Natural killer cell treated with Interleukin-12 subunit alpha and Interleukin-12 subunit beta and Interleukin-15 and Interleukin-18, amount 100 ng/mL, for 72 hours (primary cell): Measurements from ENCODE around the gene CELF2. TPM values are rescaled to one million over a fixed set of nuclear protein-coding genes. Genes with fewer than 3 reads are reported as not detected.

Source experiments
- ATAC-seq, 2 donors: fragments of 150-1000 bp; cut with Tn5 transposase in 1 of 2; sonication (Bioruptor Pico), chemical (Tn5 transposase) in 1 of 2; 2 replicates each; pipeline ENCODE4 v1.10.0; 2021
- DNase-seq: peaks from one replicate; pipeline ENCODE4 v3.0.0; 2022; ENCODE audit warnings: low spot score
- H3K27ac Mint-ChIP-seq, 2 donors: 1 replicate in 1 of 2; 2 replicates in 1 of 2; pipeline ENCODE4 v1.8.0; 2022; ENCODE audit warnings: mixed read lengths in 2 of 2, mild to moderate bottlenecking in 1 of 2, moderate library complexity in 1 of 2
- H3K27me3 Mint-ChIP-seq, 2 donors: 1 replicate in 1 of 2; 2 replicates in 1 of 2; pipeline ENCODE4 v1.8.0; 2022; ENCODE audit warnings: mixed read lengths in 2 of 2
- H3K36me3 Mint-ChIP-seq: one replicate; pipeline ENCODE4 v1.8.0; 2022; ENCODE audit warnings: mixed read lengths
- H3K4me1 Mint-ChIP-seq, 2 donors: 1 replicate in 1 of 2; 2 replicates in 1 of 2; pipeline ENCODE4 v1.8.0; 2022; ENCODE audit warnings: low read depth in 2 of 2, mixed read lengths in 2 of 2, mild to moderate bottlenecking in 1 of 2
- H3K4me3 Mint-ChIP-seq: one replicate; pipeline ENCODE4 v1.8.0; 2022; ENCODE audit warnings: mixed read lengths
- H3K9me3 Mint-ChIP-seq: 2 replicates; pipeline ENCODE4 v1.8.0; 2022; ENCODE audit warnings: mixed read lengths
- total RNA-seq, 2 donors: library from RNA; stranded (reverse); gene quantifications; one replicate each; pipeline ENCODE4 v1.2.3, GENCODE V29; 2022

The CELF2 gene
- total RNA-seq, 2 donors from 2014 or later = 185 to 208 TPM

GRCh38 chr10:11206676-11207559 lies 189.2 kb downstream of the CELF2 start:
- H3K27me3 Mint-ChIP-seq = no peaks in the 10 kb centered on the region
- peaks cover 91 to 100% of the 10 kb centered on the region in 2 donors for H3K4me1 Mint-ChIP-seq
- DNase-seq (no peak), ATAC-seq (no peak)
- H3K9me3 Mint-ChIP-seq = no peaks in the 10 kb centered on the region
- peak overlapping the region; percentile 94 for H3K4me3 Mint-ChIP-seq
- peaks cover 57% of the 10 kb centered on the region for H3K36me3 Mint-ChIP-seq
- H3K27ac Mint-ChIP-seq = no peak overlapping the region

GRCh38 chr10:11207560-11207844 lies 189.8 kb downstream of the CELF2 start:
- Mint-ChIP-seq H3K36me3 (peaks cover 54% of the 10 kb centered on the region), H3K4me1 (peaks cover 91 to 100% of the 10 kb centered on the region in 2 donors), H3K27ac (no peak overlapping the region), H3K27me3 (no peaks in the 10 kb centered on the region), H3K9me3 (no peaks in the 10 kb centered on the region), H3K4me3 (peak overlapping the region; percentile 94)
- no peak for ATAC-seq
- DNase-seq = no peak

GRCh38 chr10:11208243-11208642 lies 190.6 kb downstream of the CELF2 start:
- DNase-seq (no peak), ATAC-seq (peak in 1 of 2 donors; percentile 30)
- H3K27me3 Mint-ChIP-seq = no peaks in the 10 kb centered on the region
- H3K27ac Mint-ChIP-seq = no peak overlapping the region
- H3K4me1 Mint-ChIP-seq = peaks cover 90 to 99% of the 10 kb centered on the region in 2 donors
- peaks cover 48% of the 10 kb centered on the region for H3K36me3 Mint-ChIP-seq
- H3K4me3 Mint-ChIP-seq = peak overlapping the region; percentile 94
- no peaks in the 10 kb centered on the region for H3K9me3 Mint-ChIP-seq

- Mint-ChIP-seq H3K27me3 (no peaks in the 10 kb centered on the region), H3K9me3 (no peaks in the 10 kb centered on the region), H3K36me3 (peaks cover 45% of the 10 kb centered on the region), H3K4me3 (peak overlapping the region; percentile 94), H3K4me1 (peaks cover 89 to 97% of the 10 kb centered on the region in 2 donors), H3K27ac (no peak overlapping the region)
- DNase-seq (peak; percentile 88), ATAC-seq (peak; percentile 60 to 82)
Observed at GRCh38 chr10:11208908-11209829, 191.5 kb downstream of the CELF2 start.

GRCh38 chr10:11209830-11210181 lies 192.1 kb downstream of the CELF2 start:
- no peak for DNase-seq

GRCh38 chr10:11210211-11210922 lies 192.7 kb downstream of the CELF2 start:
- Mint-ChIP-seq H3K36me3 (peaks cover 46% of the 10 kb centered on the region), H3K9me3 (no peaks in the 10 kb centered on the region), H3K27me3 (no peaks in the 10 kb centered on the region), H3K4me3 (peak overlapping the region; percentile 94), H3K27ac (no peak overlapping the region), H3K4me1 (peaks cover 90 to 97% of the 10 kb centered on the region in 2 donors)
- ATAC-seq (no peak), DNase-seq (no peak)

More at GRCh38 chr10:11209830-11210181, 192.1 kb downstream of the CELF2 start:
- Mint-ChIP-seq H3K4me3 (peak overlapping the region; percentile 94), H3K36me3 (peaks cover 46% of the 10 kb centered on the region), H3K9me3 (no peaks in the 10 kb centered on the region), H3K4me1 (peaks cover 88 to 97% of the 10 kb centered on the region in 2 donors), H3K27me3 (no peaks in the 10 kb centered on the region), H3K27ac (no peak overlapping the region)
- no peak for ATAC-seq

- Mint-ChIP-seq H3K4me1 (peaks cover 91 to 97% of the 10 kb centered on the region in 2 donors), H3K4me3 (peak overlapping the region; percentile 94), H3K27ac (no peak overlapping the region), H3K27me3 (no peaks in the 10 kb centered on the region), H3K9me3 (no peaks in the 10 kb centered on the region), H3K36me3 (peaks cover 43% of the 10 kb centered on the region)
- DNase-seq (no peak), ATAC-seq (peak; percentile 24 to 26)
Observed at GRCh38 chr10:11212288-11213085, 194.8 kb downstream of the CELF2 start.

GRCh38 chr10:11213137-11213536 lies 195.5 kb downstream of the CELF2 start:
- H3K27me3 Mint-ChIP-seq = no peaks in the 10 kb centered on the region
- DNase-seq = no peak
- H3K4me1 Mint-ChIP-seq = peaks cover 90 to 96% of the 10 kb centered on the region in 2 donors
- no peak for ATAC-seq
- peaks cover 50% of the 10 kb centered on the region for H3K36me3 Mint-ChIP-seq
- H3K9me3 Mint-ChIP-seq = no peaks in the 10 kb centered on the region
- no peak overlapping the region for H3K27ac Mint-ChIP-seq
- H3K4me3 Mint-ChIP-seq = peak overlapping the region; percentile 94

- ATAC-seq (no peak), DNase-seq (no peak)
- Mint-ChIP-seq H3K4me1 (peaks cover 82 to 96% of the 10 kb centered on the region in 2 donors), H3K9me3 (no peaks in the 10 kb centered on the region), H3K27me3 (no peaks in the 10 kb centered on the region), H3K36me3 (peaks cover 46% of the 10 kb centered on the region), H3K4me3 (peak overlapping the region; percentile 54), H3K27ac (no peak overlapping the region)
Observed at GRCh38 chr10:11214407-11214806, 196.7 kb downstream of the CELF2 start.

- Mint-ChIP-seq H3K4me1 (peaks cover 81 to 93% of the 10 kb centered on the region in 2 donors), H3K36me3 (peaks cover 54% of the 10 kb centered on the region), H3K27ac (no peak overlapping the region)
Observed at GRCh38 chr10:11215471-11215870, 197.8 kb downstream of the CELF2 start.

GRCh38 chr10:11217521-11217920 lies 199.8 kb downstream of the CELF2 start:
- no peak overlapping the region for H3K27ac Mint-ChIP-seq
- no peak for ATAC-seq
- no peak overlapping the region for H3K4me3 Mint-ChIP-seq
- no peaks in the 10 kb centered on the region for H3K27me3 Mint-ChIP-seq
- H3K4me1 Mint-ChIP-seq = peaks cover 75 to 88% of the 10 kb centered on the region in 2 donors
- no peaks in the 10 kb centered on the region for H3K9me3 Mint-ChIP-seq
- DNase-seq = no peak
- H3K36me3 Mint-ChIP-seq = peaks cover 52% of the 10 kb centered on the region

More at GRCh38 chr10:11215471-11215870, 197.8 kb downstream of the CELF2 start:
- Mint-ChIP-seq H3K27me3 (no peaks in the 10 kb centered on the region), H3K4me3 (peak overlapping the region; percentile 54), H3K9me3 (no peaks in the 10 kb centered on the region)
- no peak for DNase-seq
- ATAC-seq = no peak

GRCh38 chr10:11218395-11218794 lies 200.7 kb downstream of the CELF2 start:
- H3K27ac Mint-ChIP-seq = no peak overlapping the region
- H3K4me3 Mint-ChIP-seq = peak overlapping the region; percentile 57
- peaks cover 73 to 87% of the 10 kb centered on the region in 2 donors for H3K4me1 Mint-ChIP-seq
- DNase-seq (no peak), ATAC-seq (peak; percentile 84 to 88)
- peaks cover 50% of the 10 kb centered on the region for H3K36me3 Mint-ChIP-seq
- no peaks in the 10 kb centered on the region for H3K27me3 Mint-ChIP-seq
- no peaks in the 10 kb centered on the region for H3K9me3 Mint-ChIP-seq

- ATAC-seq (no peak), DNase-seq (no peak)
- Mint-ChIP-seq H3K4me3 (peak overlapping the region; percentile 36), H3K36me3 (peaks cover 52% of the 10 kb centered on the region), H3K27ac (no peak overlapping the region), H3K9me3 (no peaks in the 10 kb centered on the region), H3K4me1 (peaks cover 75 to 88% of the 10 kb centered on the region in 2 donors), H3K27me3 (no peaks in the 10 kb centered on the region)
Observed at GRCh38 chr10:11219431-11219830, 201.8 kb downstream of the CELF2 start.
